Endothelial cell of umbilical vein (primary cell): ENCODE measurements around the gene USH2A. TPM values are rescaled to one million over a fixed set of nuclear protein-coding genes. Genes with fewer than 3 reads are reported as not detected.

Experiments
- BruUV-seq: library from RNA; stranded (reverse); fragments of 400-500 nt; replicated peaks from 2 replicates; lab custom pipeline; 2021; lab: Mats Ljungman, UMichigan
- CTCF ChIA-PET: fragments of 300-600, 350-600 bp; sonication (Branson Sonifier 250); formaldehyde crosslinking; loops from one replicate; lab custom pipeline; 2021; ENCODE audit warnings: antibody characterized with exemption, inconsistent platforms; lab: Charles Lee
- POLR2A ChIA-PET: fragments of 300-600, 350-600 bp; sonication (Branson Sonifier 250); formaldehyde crosslinking; loops from one replicate; lab custom pipeline; 2021; ENCODE audit warnings: antibody characterized with exemption, inconsistent platforms; lab: Charles Lee
- DNase-seq: peaks from one replicate; pipeline ENCODE4 v3.0.0-alpha.2; 2011; ENCODE audit warnings: low read depth, low spot score
- FAIRE-seq: peaks from 2 replicates; lab custom pipeline; 2011; peaks lifted over from hg19 to GRCh38; lab: Jason Lieb, UNC
- H2AFZ ChIP-seq: 2 replicates; pipeline ENCODE4 v1.6.0; 2012; ENCODE audit warnings: low read depth, low read length, control low read depth, inconsistent platforms
- H3K27ac ChIP-seq: 2 replicates; pipeline ENCODE4 v1.5.1; 2011; ENCODE audit warnings: low read depth, mild to moderate bottlenecking, control low read depth, low read length, moderate library complexity; ENCODE audit not compliant: insufficient read depth
- H3K27me3 ChIP-seq, 2 experiments: 2 replicates each; pipeline versions ENCODE4 v1.6.0 to v1.6.1; 2011; ENCODE audit warnings: low read length in 2 of 2, mixed read lengths in 1 of 2; ENCODE audit not compliant: control insufficient read depth in 2 of 2, insufficient read depth in 2 of 2
- H3K36me3 ChIP-seq, 2 experiments: 2 replicates in 1 of 2; 3 replicates in 1 of 2; pipeline ENCODE4 v1.5.1; 2011; ENCODE audit warnings: low read length in 2 of 2, mild to moderate bottlenecking in 1 of 2, moderate library complexity in 1 of 2; ENCODE audit not compliant: control insufficient read depth in 2 of 2, insufficient read depth in 2 of 2; ENCODE audit errors: extremely low read depth in 1 of 2
- H3K4me1 ChIP-seq: 3 replicates; pipeline ENCODE4 v1.5.1; 2011; ENCODE audit warnings: mild to moderate bottlenecking, low read length; ENCODE audit not compliant: control insufficient read depth, insufficient read depth; ENCODE audit errors: extremely low read depth
- H3K4me2 ChIP-seq: 2 replicates; pipeline ENCODE4 v1.6.1; 2011; ENCODE audit warnings: low read length, control low read depth, mixed read lengths; ENCODE audit not compliant: insufficient read depth
- H3K4me3 ChIP-seq, 3 experiments: fragments of 200-600 bp in 1 of 3; sonication (generic), shearing (Covaris generic) in 1 of 3; replicated peaks in 1 of 3; 2 replicates each; pipeline ENCODE4 v1.5.1; 2011 to 2016; ENCODE audit warnings: control low read depth in 3 of 3, low read length in 3 of 3, mild to moderate bottlenecking in 2 of 3, inconsistent platforms in 1 of 3, low read depth in 1 of 3, moderate library complexity in 1 of 3; ENCODE audit not compliant: insufficient read depth in 1 of 3
- H3K79me2 ChIP-seq: 2 replicates; pipeline ENCODE4 v1.6.0; 2012; ENCODE audit warnings: low read length, inconsistent platforms; ENCODE audit not compliant: control insufficient read depth, insufficient read depth
- H3K9ac ChIP-seq: replicated peaks from 2 replicates; pipeline ENCODE3; 2011; ENCODE audit warnings: low read length, control low read depth; ENCODE audit not compliant: insufficient read depth; ENCODE audit errors: extremely low read depth
- H3K9me1 ChIP-seq: replicated peaks from 3 replicates; pipeline ENCODE4 v1.6.0; 2011; ENCODE audit warnings: mild to moderate bottlenecking, low read length; ENCODE audit not compliant: control insufficient read depth, insufficient read depth; ENCODE audit errors: extremely low read depth
- H3K9me3 ChIP-seq: replicated peaks from 2 replicates; pipeline ENCODE4 v1.5.1; 2012; ENCODE audit warnings: low read length, inconsistent platforms; ENCODE audit not compliant: control insufficient read depth, insufficient read depth
- H4K20me1 ChIP-seq: replicated peaks from 2 replicates; pipeline ENCODE3; 2011; ENCODE audit warnings: mild to moderate bottlenecking, low read length; ENCODE audit not compliant: control insufficient read depth, insufficient read depth; ENCODE audit errors: extremely low read depth
- CTCF ChIP-seq, 2 donors: IDR thresholded peaks; 1 replicate in 1 of 2; 2 replicates in 1 of 2; pipeline ENCODE4 v1.5.1; 2011; ENCODE audit warnings: low read length in 2 of 2, mild to moderate bottlenecking in 2 of 2, moderate library complexity in 2 of 2, control low read depth in 1 of 2, inconsistent platforms in 1 of 2, low read depth in 1 of 2; ENCODE audit not compliant: insufficient read depth in 1 of 2; ENCODE audit errors: extremely low read depth in 1 of 2
- EZH2 ChIP-seq: IDR thresholded peaks from 2 replicates; pipeline ENCODE4 v1.6.1; 2012; ENCODE audit warnings: borderline replicate concordance, low read depth, mild to moderate bottlenecking, moderate library complexity, low read length, inconsistent platforms; ENCODE audit not compliant: severe bottlenecking
- FOS ChIP-seq: IDR thresholded peaks from 2 replicates; pipeline ENCODE4 v1.6.1; 2011; ENCODE audit warnings: mild to moderate bottlenecking, low read length, moderate library complexity, borderline replicate concordance; ENCODE audit not compliant: insufficient read depth
- GATA2 ChIP-seq: IDR thresholded peaks from 2 replicates; pipeline ENCODE4 v1.7.0; 2011; ENCODE audit warnings: low read depth, mild to moderate bottlenecking, moderate library complexity, mixed read lengths, low read length; ENCODE audit not compliant: insufficient read length, insufficient read depth
- JUN ChIP-seq: IDR thresholded peaks from 2 replicates; pipeline ENCODE4 v1.6.1; 2011; ENCODE audit warnings: borderline replicate concordance, low read depth; ENCODE audit not compliant: insufficient read length, insufficient read depth
- MYC ChIP-seq: IDR thresholded peaks from one replicate; pipeline ENCODE4 v1.6.1; 2011; ENCODE audit warnings: mild to moderate bottlenecking, low read depth, low read length
- POLR2A ChIP-seq: IDR thresholded peaks from 2 replicates; pipeline ENCODE4 v1.6.1; 2012; ENCODE audit warnings: low read depth, mild to moderate bottlenecking, control low read depth, low read length
- POLR2AphosphoS5 ChIP-seq: IDR thresholded peaks from 2 replicates; pipeline ENCODE4 v1.6.1; 2012; ENCODE audit warnings: low read depth, mild to moderate bottlenecking, control low read depth, low read length, moderate library complexity; ENCODE audit not compliant: insufficient read depth
- dilution Hi-C: fragments of 300-500 bp; cut with MboI; formaldehyde crosslinking; loops from one replicate; pipeline ENCODE4 v1.15.0; 2019; ENCODE audit warnings: low sequenced_read_pairs; ENCODE audit not compliant: extremely low pct_ligation_motif_present
- intact Hi-C: fragments of 100-400 bp; cut with micrococcal nuclease; formaldehyde crosslinking; loops from one replicate; pipeline ENCODE4 v1.10.0; 2022
- polyA plus RNA-seq, 4 experiments: library from polyadenylated mRNA; depleted of rRNA in 3 of 4; stranded (reverse) in 3 of 4; unstranded in 1 of 4; fragments of >200 nt; gene quantifications; 2 replicates each; pipeline versions ENCODE4 v1.2.1 to v1.2.3, GENCODE V29; 2011 to 2012; ENCODE audit warnings: missing spikeins in 1 of 4
- total RNA-seq: library from RNA; stranded (reverse); gene quantifications from 2 replicates; pipeline ENCODE4 v1.2.3, GENCODE V29; 2021
- TF ChIP-seq, protein P1 (sequence below): IDR thresholded peaks from 2 replicates; pipeline ENCODE4 v1.6.1; 2011; ENCODE audit not compliant: insufficient read depth, insufficient read length

USH2A gene
- total and polyA plus RNA-seq, 2 donors (not counting 3 experiments of a cell fraction or from before 2014, with no cell fraction given) = not detected

GRCh38 chr1:215731699-215732098 lies 691.5 kb downstream of the USH2A start:
- H4K20me1 ChIP-seq = no peaks in the 10 kb centered on the region
- no peak overlapping the region for H3K9ac ChIP-seq
- no peaks in the 10 kb centered on the region for H3K9me3 ChIP-seq
- no TSS peak for BruUV-seq
- H3K27me3 ChIP-seq = no peaks in the 10 kb centered on the region
- ChIA-PET CTCF (no interaction called here), POLR2A (no interaction called here)
- H3K4me2 ChIP-seq = no peak overlapping the region
- no peaks in the 10 kb centered on the region for H3K9me1 ChIP-seq
- H3K79me2 ChIP-seq = no peaks in the 10 kb centered on the region
- H3K27ac ChIP-seq = no peak overlapping the region
- dilution Hi-C loops (no loop called here), intact Hi-C loops (no loop called here)
- no peak overlapping the region for H2AFZ ChIP-seq
- FAIRE-seq = no peak
- H3K36me3 ChIP-seq = no peaks in the 10 kb centered on the region
- no peaks in the 10 kb centered on the region for H3K4me1 ChIP-seq
- DNase-seq = no peak
- H3K4me3 ChIP-seq = no peak overlapping the region
- no peak for TF ChIP-seq POLR2AphosphoS5
- TF ChIP-seq EZH2 = no peak
- no peak for TF ChIP-seq POLR2A
- TF ChIP-seq FOS = no peak
- no peak for TF ChIP-seq CTCF (IDR thresholded peaks at IDR 0.05; ENCODE audit: extremely low read depth in 1 of 2, insufficient read depth in 1 of 2, low read depth in 1 of 2, low read length in 2 of 2)
- TF ChIP-seq JUN = no peak
- no peak for TF ChIP-seq MYC
- TF ChIP-seq, protein P1, sequence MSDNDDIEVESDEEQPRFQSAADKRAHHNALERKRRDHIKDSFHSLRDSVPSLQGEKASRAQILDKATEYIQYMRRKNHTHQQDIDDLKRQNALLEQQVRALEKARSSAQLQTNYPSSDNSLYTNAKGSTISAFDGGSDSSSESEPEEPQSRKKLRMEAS = no peak
- TF ChIP-seq GATA2 = no peak
